Natural killer cell (primary cell): ENCODE data around the gene ZNF532. TPM values are rescaled to one million over a fixed set of nuclear protein-coding genes. Genes with fewer than 3 reads are reported as not detected.

Source experiments
- ATAC-seq, 3 donors: fragments of 150-1000 bp in 2 of 3; fragments of 200-7000 bp in 1 of 3; cut with Tn5 transposase; 1 replicate in 1 of 3; 2 replicates in 2 of 3; pipeline ENCODE4 v1.10.0; 2021; ENCODE audit warnings: mild to moderate bottlenecking in 2 of 3, moderate library complexity in 2 of 3
- DNase-seq, 2 donors: peaks; one replicate each; pipeline versions ENCODE4 v3.0.0 to v3.0.0-alpha.2; 2013 to 2021; ENCODE audit warnings: mixed read lengths in 1 of 2
- H3K27ac ChIP-seq: one replicate; pipeline ENCODE4 v1.5.1; 2013; ENCODE audit warnings: mild to moderate bottlenecking, low read length
- H3K27me3 ChIP-seq: one replicate; pipeline ENCODE4 v1.6.1; 2013; ENCODE audit warnings: low read length; ENCODE audit not compliant: control insufficient read depth, insufficient read depth
- H3K36me3 ChIP-seq: one replicate; pipeline ENCODE4 v1.6.1; 2013; ENCODE audit warnings: low read length; ENCODE audit not compliant: control insufficient read depth, insufficient read depth
- H3K4me1 ChIP-seq: one replicate; pipeline ENCODE4 v1.6.1; 2013; ENCODE audit warnings: low read length; ENCODE audit not compliant: control insufficient read depth, insufficient read depth
- H3K4me3 ChIP-seq: one replicate; pipeline ENCODE4 v1.5.1; 2013; ENCODE audit warnings: low read length
- H3K9me3 ChIP-seq: one replicate; pipeline ENCODE4 v1.6.1; 2013; ENCODE audit warnings: low read length; ENCODE audit not compliant: control insufficient read depth, insufficient read depth
- H3K27ac Mint-ChIP-seq, 2 donors: one replicate each; pipeline ENCODE4 v1.8.0; 2022; ENCODE audit warnings: mild to moderate bottlenecking in 2 of 2, mixed read lengths in 2 of 2, moderate library complexity in 1 of 2
- H3K27me3 Mint-ChIP-seq, 2 donors: one replicate each; pipeline ENCODE4 v1.8.0; 2022; ENCODE audit warnings: low read depth in 2 of 2, mixed read lengths in 2 of 2
- H3K36me3 Mint-ChIP-seq: one replicate; pipeline ENCODE4 v1.8.0; 2022; ENCODE audit warnings: mixed read lengths
- H3K4me1 Mint-ChIP-seq, 2 donors: one replicate each; pipeline ENCODE4 v1.8.0; 2022; ENCODE audit warnings: mixed read lengths in 2 of 2
- H3K4me3 Mint-ChIP-seq: one replicate; pipeline ENCODE4 v1.8.0; 2022; ENCODE audit warnings: mild to moderate bottlenecking, moderate library complexity, mixed read lengths
- H3K9me3 Mint-ChIP-seq, 2 donors: one replicate each; pipeline ENCODE4 v1.8.0; 2022; ENCODE audit warnings: mixed read lengths in 2 of 2
- WGBS: methylation state at CpG from one replicate; pipeline ENCODE4 v1.1.7; 2013; ENCODE audit warnings: missing lambda C conversion rate; ENCODE audit not compliant: insufficient coverage; 5-methylcytosine and 5-hydroxymethylcytosine counted together
- intact Hi-C: fragments of 100-400 bp; cut with micrococcal nuclease; formaldehyde crosslinking; loops from one replicate; pipeline ENCODE4 v1.14.2; 2022
- total RNA-seq, 4 donors: library from RNA; stranded (reverse); fragments of 120-200 nt in 1 of 4; gene quantifications; one replicate each; pipeline versions ENCODE4 v1.2.3 to v1.2.4, GENCODE V29; 2013 to 2022
- TF ChIP-seq, protein P1 (sequence below): fragments of 200-600 bp; IDR thresholded peaks from one replicate; pipeline ENCODE4 v1.8.0; 2022; ENCODE audit warnings: antibody characterized with exemption

ZNF532 gene
- total RNA-seq, 3 donors from 2014 or later (not counting 1 experiment from before 2014, with no cell fraction given), result 4.8 to 28.5 (median 6.1) TPM

- intact Hi-C loops, result no loop called here
- Histone ChIP-seq H3K9me3 (no peaks in the 10 kb centered on the region), H3K4me3 (no peak overlapping the region), H3K27me3 (peaks cover 3% of the 10 kb centered on the region), H3K4me1 (peaks cover 11% of the 10 kb centered on the region), H3K36me3 (no peaks in the 10 kb centered on the region), H3K27ac (no peak overlapping the region)
- H3K4me3 Mint-ChIP-seq, result no peak overlapping the region
- no peaks in the 10 kb centered on the region for H3K36me3 Mint-ChIP-seq
- H3K27ac Mint-ChIP-seq, result no peak overlapping the region
- peaks cover 23 to 31% of the 10 kb centered on the region in 2 donors for H3K27me3 Mint-ChIP-seq
- TF ChIP-seq, protein P1, sequence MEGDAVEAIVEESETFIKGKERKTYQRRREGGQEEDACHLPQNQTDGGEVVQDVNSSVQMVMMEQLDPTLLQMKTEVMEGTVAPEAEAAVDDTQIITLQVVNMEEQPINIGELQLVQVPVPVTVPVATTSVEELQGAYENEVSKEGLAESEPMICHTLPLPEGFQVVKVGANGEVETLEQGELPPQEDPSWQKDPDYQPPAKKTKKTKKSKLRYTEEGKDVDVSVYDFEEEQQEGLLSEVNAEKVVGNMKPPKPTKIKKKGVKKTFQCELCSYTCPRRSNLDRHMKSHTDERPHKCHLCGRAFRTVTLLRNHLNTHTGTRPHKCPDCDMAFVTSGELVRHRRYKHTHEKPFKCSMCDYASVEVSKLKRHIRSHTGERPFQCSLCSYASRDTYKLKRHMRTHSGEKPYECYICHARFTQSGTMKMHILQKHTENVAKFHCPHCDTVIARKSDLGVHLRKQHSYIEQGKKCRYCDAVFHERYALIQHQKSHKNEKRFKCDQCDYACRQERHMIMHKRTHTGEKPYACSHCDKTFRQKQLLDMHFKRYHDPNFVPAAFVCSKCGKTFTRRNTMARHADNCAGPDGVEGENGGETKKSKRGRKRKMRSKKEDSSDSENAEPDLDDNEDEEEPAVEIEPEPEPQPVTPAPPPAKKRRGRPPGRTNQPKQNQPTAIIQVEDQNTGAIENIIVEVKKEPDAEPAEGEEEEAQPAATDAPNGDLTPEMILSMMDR, result no peak
- no peak for ATAC-seq
- 80% methylated on average over 5 of the region's 5 CpGs for WGBS
- no peaks in the 10 kb centered on the region for H3K9me3 Mint-ChIP-seq
- no peak for DNase-seq
- H3K4me1 Mint-ChIP-seq, result peaks cover 5 to 12% of the 10 kb centered on the region in 2 donors
Observed at GRCh38 chr18:58859907-58860306, 4.8 kb upstream of the ZNF532 start.

DNA sequence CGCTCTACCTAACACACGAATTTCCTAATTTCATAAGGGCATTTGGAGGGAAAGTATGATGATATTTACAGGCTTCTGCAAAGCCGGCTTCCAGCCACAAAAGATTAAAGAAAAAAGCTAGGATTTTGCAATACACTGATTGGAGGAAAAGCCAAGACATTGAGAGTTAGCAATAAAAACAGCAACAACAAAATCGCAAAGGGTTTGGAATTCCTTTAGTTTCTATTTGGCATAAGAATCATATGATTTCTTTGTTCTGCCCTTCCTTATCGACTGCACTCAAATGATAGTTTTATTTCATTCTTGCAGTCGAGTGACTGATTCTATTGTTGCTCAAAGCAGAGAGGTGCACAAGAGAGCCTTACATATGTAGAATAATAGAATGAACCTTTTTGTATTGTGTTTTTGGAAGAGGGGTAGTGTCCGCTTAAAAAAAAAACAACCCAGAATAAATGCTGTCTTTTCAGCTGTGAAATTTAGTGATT is 3.9 kb upstream of the ZNF532 start:
- intact Hi-C loops, result no loop called here
- no peaks in the 10 kb centered on the region for H3K9me3 Mint-ChIP-seq
- peaks cover 5 to 12% of the 10 kb centered on the region in 2 donors for H3K4me1 Mint-ChIP-seq
- Histone ChIP-seq H3K36me3 (no peaks in the 10 kb centered on the region), H3K9me3 (no peaks in the 10 kb centered on the region), H3K4me1 (peaks cover 11% of the 10 kb centered on the region), H3K27ac (no peak overlapping the region), H3K4me3 (no peak overlapping the region), H3K27me3 (peaks cover 3% of the 10 kb centered on the region)
- no peak overlapping the region for H3K4me3 Mint-ChIP-seq
- WGBS, result 95% methylated on average over 5 of the region's 7 CpGs
- DNase-seq (no peak), ATAC-seq (no peak)
- no peaks in the 10 kb centered on the region for H3K36me3 Mint-ChIP-seq
- H3K27ac Mint-ChIP-seq, result no peak overlapping the region
- TF ChIP-seq, protein P1, result no peak
- H3K27me3 Mint-ChIP-seq, result peaks cover 28 to 39% of the 10 kb centered on the region in 2 donors

GRCh38 chr18:58861353-58861752 is 3.3 kb upstream of the ZNF532 start:
- ATAC-seq, result no peak

More at GRCh38 chr18:58861353-58861752, 3.3 kb upstream of the ZNF532 start:
- Histone ChIP-seq H3K4me3 (no peak overlapping the region), H3K27me3 (peaks cover 3% of the 10 kb centered on the region), H3K27ac (no peak overlapping the region), H3K4me1 (peaks cover 11% of the 10 kb centered on the region), H3K36me3 (no peaks in the 10 kb centered on the region), H3K9me3 (no peaks in the 10 kb centered on the region)
- Mint-ChIP-seq H3K27me3 (peaks cover 31 to 44% of the 10 kb centered on the region in 2 donors), H3K9me3 (no peaks in the 10 kb centered on the region), H3K27ac (no peak overlapping the region), H3K36me3 (no peaks in the 10 kb centered on the region), H3K4me1 (peaks cover 5 to 12% of the 10 kb centered on the region in 2 donors), H3K4me3 (peak overlapping the region; percentile 42)
- no peak for DNase-seq
- intact Hi-C loops, result no loop called here
- WGBS, result 95% methylated on average over 3 of the region's 3 CpGs
- TF ChIP-seq, protein P1, result no peak
